GM21423 (cell line): ENCODE measurements around the gene PPP5C.
"Not testable (repeated sequence)": the region's sequence is repeated elsewhere in the genome, so short reads cannot be mapped to it uniquely, and the experiment has no call there.

Experiments used
- ATAC-seq: cut with Tn5 transposase; IDR thresholded peaks from one replicate; pipeline ENCODE4 v1.9.1; 2021; ENCODE audit warnings: mild to moderate bottlenecking, moderate library complexity; ENCODE audit not compliant: unreplicated experiment

Gene PPP5C

GRCh38 chr19:46361915-46362314 lies 15.0 kb downstream of the PPP5C start:
- ATAC-seq = no peak

- ATAC-seq = no peak
Measured at GRCh38 chr19:46364359-46364758, 17.5 kb downstream of the PPP5C start.

GRCh38 chr19:46365561-46365960 lies 18.7 kb downstream of the PPP5C start:
- no peak for ATAC-seq

GRCh38 chr19:46366620-46367292 lies 19.9 kb downstream of the PPP5C start:
- no peak for ATAC-seq

GRCh38 chr19:46367426-46367825 lies 20.5 kb downstream of the PPP5C start:
- no peak for ATAC-seq

GRCh38 chr19:46368116-46368515 lies 21.2 kb downstream of the PPP5C start:
- no peak for ATAC-seq

GRCh38 chr19:46369817-46370216 lies 22.9 kb downstream of the PPP5C start:
- ATAC-seq = no peak

- no peak for ATAC-seq
Measured at GRCh38 chr19:46371371-46371901, 24.5 kb downstream of the PPP5C start.

- no peak for ATAC-seq
Measured at GRCh38 chr19:46372901-46373490, 26.1 kb downstream of the PPP5C start.

- ATAC-seq = no peak
Measured at GRCh38 chr19:46373491-46374359, 26.8 kb downstream of the PPP5C start.

GRCh38 chr19:46374536-46375475 lies 27.9 kb downstream of the PPP5C start:
- no peak for ATAC-seq

GRCh38 chr19:46375476-46376067 lies 28.7 kb downstream of the PPP5C start:
- ATAC-seq = not testable (repeated sequence)

- no peak for ATAC-seq
Measured at GRCh38 chr19:46376241-46377153, 29.6 kb downstream of the PPP5C start.

- ATAC-seq = no peak
Measured at GRCh38 chr19:46378268-46378667, 31.4 kb downstream of the PPP5C start.

GRCh38 chr19:46380690-46381089 lies 33.8 kb downstream of the PPP5C start:
- no peak for ATAC-seq

GRCh38 chr19:46381346-46381745 lies 34.5 kb downstream of the PPP5C start:
- no peak for ATAC-seq

- ATAC-seq = no peak
Measured at GRCh38 chr19:46381756-46382345, 35.0 kb downstream of the PPP5C start.

- no peak for ATAC-seq
Measured at GRCh38 chr19:46383171-46383815, 36.4 kb downstream of the PPP5C start.
